Neural cell (in vitro differentiated cells): ENCODE measurements around the gene MED15. TPM values are rescaled to one million over a fixed set of nuclear protein-coding genes. Genes with fewer than 3 reads are reported as not detected.
"Not testable (repeated sequence)": the region's sequence is repeated elsewhere in the genome, so short reads cannot be mapped to it uniquely, and the experiment has no call there.

Experiments used
- H2AFZ ChIP-seq: fragments of 200-600, 300-800 bp; sonication (generic), shearing (Covaris generic); 2 replicates; pipeline ENCODE4 v1.6.0; 2014; ENCODE audit warnings: low read depth, mild to moderate bottlenecking, antibody characterized with exemption, low read length, moderate library complexity
- H3F3A ChIP-seq: fragments of 200-600 bp; shearing (Covaris generic); 2 replicates; pipeline ENCODE4 v1.6.1; 2016; ENCODE audit warnings: mild to moderate bottlenecking, moderate library complexity, mixed read lengths, antibody characterized with exemption, low read length; ENCODE audit not compliant: insufficient read depth, poor library complexity, severe bottlenecking
- H3K27ac ChIP-seq: fragments of 200-600, 300-800 bp; sonication (generic), shearing (Covaris generic); 2 replicates; pipeline ENCODE4 v1.5.1; 2014; ENCODE audit warnings: mild to moderate bottlenecking, low read length, moderate library complexity
- H3K27me3 ChIP-seq: fragments of 300-800, 200-600 bp; sonication (generic), shearing (Covaris generic); 2 replicates; pipeline ENCODE4 v1.6.0; 2014; ENCODE audit warnings: mild to moderate bottlenecking, low read depth, low read length, moderate library complexity; ENCODE audit not compliant: insufficient read depth
- H3K36me3 ChIP-seq: fragments of 300-800, 200-600 bp; sonication (generic), shearing (Covaris generic); 2 replicates; pipeline ENCODE4 v1.5.1; 2014; ENCODE audit warnings: mild to moderate bottlenecking, antibody characterized with exemption, low read length, moderate library complexity; ENCODE audit not compliant: insufficient read depth
- H3K4me2 ChIP-seq: fragments of 300-800, 200-600 bp; sonication (generic), shearing (Covaris generic); 2 replicates; pipeline ENCODE4 v1.6.0; 2014; ENCODE audit warnings: mild to moderate bottlenecking, low read length
- H3K4me3 ChIP-seq: fragments of 300-800, 200-600 bp; sonication (generic), shearing (Covaris generic); 2 replicates; pipeline ENCODE4 v1.5.1; 2014; ENCODE audit warnings: mild to moderate bottlenecking, low read length, moderate library complexity
- H3K79me2 ChIP-seq: fragments of 200-600 bp; shearing (Covaris generic); replicated peaks from 2 replicates; pipeline ENCODE4 v1.6.0; 2014; ENCODE audit warnings: mild to moderate bottlenecking, low read length, moderate library complexity; ENCODE audit not compliant: insufficient read depth
- H3K9ac ChIP-seq: fragments of 300-800, 200-600 bp; sonication (generic), shearing (Covaris generic); 2 replicates; pipeline ENCODE4 v1.6.1; 2016; ENCODE audit warnings: mild to moderate bottlenecking, low read length, mixed read lengths
- H3K9me2 ChIP-seq: fragments of 200-600 bp; shearing (Covaris generic); 2 replicates; pipeline ENCODE4 v1.6.1; 2016; ENCODE audit warnings: mild to moderate bottlenecking, low read length, mixed read lengths; ENCODE audit not compliant: insufficient read depth
- H3K9me3 ChIP-seq: fragments of 200-600, 300-800 bp; sonication (generic), shearing (Covaris generic); 2 replicates; pipeline ENCODE4 v1.6.1; 2016; ENCODE audit warnings: mild to moderate bottlenecking, mixed run types, low read length, moderate library complexity, mixed read lengths
- H4K20me1 ChIP-seq: fragments of 200-600 bp; shearing (Covaris generic); 2 replicates; pipeline ENCODE4 v1.6.1; 2016; ENCODE audit warnings: mild to moderate bottlenecking, mixed run types; ENCODE audit not compliant: insufficient read depth
- CTCF ChIP-seq: fragments of 450-650 bp; IDR thresholded peaks from 2 replicates; pipeline ENCODE4 v1.5.1; 2014; ENCODE audit warnings: antibody characterized with exemption, mild to moderate bottlenecking, moderate library complexity; ENCODE audit not compliant: poor library complexity, severe bottlenecking
- EP300 ChIP-seq: fragments of 450-650 bp; conservative IDR thresholded peaks from 2 replicates; pipeline ENCODE4 v1.6.1; 2014; ENCODE audit warnings: antibody characterized with exemption, mild to moderate bottlenecking, moderate library complexity; ENCODE audit not compliant: poor library complexity, severe bottlenecking
- EZH2 ChIP-seq: fragments of 200-600, 300-800 bp; shearing (Covaris generic), sonication (generic); IDR thresholded peaks from 2 replicates; pipeline ENCODE4 v1.6.1; 2014; ENCODE audit warnings: antibody characterized with exemption, low read length, borderline replicate concordance, mild to moderate bottlenecking; ENCODE audit not compliant: insufficient read depth, poor library complexity, severe bottlenecking
- MXI1 ChIP-seq: fragments of 450-650 bp; conservative IDR thresholded peaks from 2 replicates; pipeline ENCODE4 v1.6.1; 2014; ENCODE audit warnings: antibody characterized with exemption, mild to moderate bottlenecking; ENCODE audit not compliant: poor library complexity, severe bottlenecking
- POLR2AphosphoS5 ChIP-seq: IDR thresholded peaks from 2 replicates; pipeline ENCODE4 v1.6.1; 2012
- RAD21 ChIP-seq: fragments of 450-650 bp; conservative IDR thresholded peaks from 2 replicates; pipeline ENCODE4 v1.6.1; 2014; ENCODE audit warnings: antibody characterized with exemption, mild to moderate bottlenecking, moderate library complexity
- REST ChIP-seq: IDR thresholded peaks from 2 replicates; pipeline ENCODE4 v1.6.1; 2012; ENCODE audit warnings: borderline replicate concordance
- SMC3 ChIP-seq: fragments of 450-650 bp; conservative IDR thresholded peaks from 2 replicates; pipeline ENCODE4 v1.6.1; 2014; ENCODE audit warnings: antibody characterized with exemption, mild to moderate bottlenecking, moderate library complexity; ENCODE audit not compliant: poor library complexity
- TAF1 ChIP-seq: IDR thresholded peaks from 2 replicates; pipeline ENCODE4 v1.6.1; 2012; ENCODE audit warnings: low read depth
- polyA plus RNA-seq: library from polyadenylated mRNA; depleted of rRNA; stranded (reverse); fragments of >200 nt; gene quantifications from 2 replicates; pipeline ENCODE4 v1.2.3, GENCODE V29; 2014

MED15 gene
- polyA plus RNA-seq, 1 donor from 2014 or later: 13.2 TPM

GRCh38 chr22:20506543-20507252 is 712 bp upstream of the MED15 start:
- Histone ChIP-seq H3K9me3 (no peaks in the 10 kb centered on the region), H3K4me2 (peak overlapping the region; percentile 97), H3F3A (no peaks in the 10 kb centered on the region), H2AFZ (peak overlapping the region; percentile 92), H3K9ac (peak overlapping the region; percentile 91), H3K27ac (peak overlapping the region; percentile 89), H3K9me2 (no peaks in the 10 kb centered on the region), H3K79me2 (peaks cover 30% of the 10 kb centered on the region), H4K20me1 (no peaks in the 10 kb centered on the region), H3K36me3 (no peaks in the 10 kb centered on the region), H3K4me3 (peak overlapping the region; percentile 92), H3K27me3 (no peaks in the 10 kb centered on the region)
- TF ChIP-seq EZH2 (no peak), SMC3 (no peak), POLR2AphosphoS5 (no peak), CTCF (no peak), RAD21 (no peak), EP300 (no peak), TAF1 (no peak), REST (no peak), MXI1 (no peak)

- peak overlapping the region; percentile 92 for H2AFZ ChIP-seq
- peak overlapping the region; percentile 92 for H3K4me3 ChIP-seq
- not testable (repeated sequence) for H3K9me3 ChIP-seq, H3F3A ChIP-seq, H3K9me2 ChIP-seq, H4K20me1 ChIP-seq, H3K27me3 ChIP-seq, H3K36me3 ChIP-seq
- peak overlapping the region; percentile 91 for H3K9ac ChIP-seq
- peak overlapping the region; percentile 89 for H3K27ac ChIP-seq
- peak overlapping the region; percentile 63 for H3K4me2 ChIP-seq
- peaks cover 39% of the 10 kb centered on the region for H3K79me2 ChIP-seq
Observed at GRCh38 chr22:20508067-20508755, 801 bp downstream of the MED15 start.
